LNCAP (cell line): ENCODE results near the gene ADGRD1.

Experiments
- TF ChIP-seq, protein P1 (sequence below): fragments of 450-650 bp; IDR thresholded peaks from 2 replicates; pipeline ENCODE4 v1.5.1; 2017; ENCODE audit warnings: mild to moderate bottlenecking

The ADGRD1 gene

GRCh38 chr12:131124487-131125280, 171.0 kb downstream of the ADGRD1 start:
- TF ChIP-seq, protein P1, sequence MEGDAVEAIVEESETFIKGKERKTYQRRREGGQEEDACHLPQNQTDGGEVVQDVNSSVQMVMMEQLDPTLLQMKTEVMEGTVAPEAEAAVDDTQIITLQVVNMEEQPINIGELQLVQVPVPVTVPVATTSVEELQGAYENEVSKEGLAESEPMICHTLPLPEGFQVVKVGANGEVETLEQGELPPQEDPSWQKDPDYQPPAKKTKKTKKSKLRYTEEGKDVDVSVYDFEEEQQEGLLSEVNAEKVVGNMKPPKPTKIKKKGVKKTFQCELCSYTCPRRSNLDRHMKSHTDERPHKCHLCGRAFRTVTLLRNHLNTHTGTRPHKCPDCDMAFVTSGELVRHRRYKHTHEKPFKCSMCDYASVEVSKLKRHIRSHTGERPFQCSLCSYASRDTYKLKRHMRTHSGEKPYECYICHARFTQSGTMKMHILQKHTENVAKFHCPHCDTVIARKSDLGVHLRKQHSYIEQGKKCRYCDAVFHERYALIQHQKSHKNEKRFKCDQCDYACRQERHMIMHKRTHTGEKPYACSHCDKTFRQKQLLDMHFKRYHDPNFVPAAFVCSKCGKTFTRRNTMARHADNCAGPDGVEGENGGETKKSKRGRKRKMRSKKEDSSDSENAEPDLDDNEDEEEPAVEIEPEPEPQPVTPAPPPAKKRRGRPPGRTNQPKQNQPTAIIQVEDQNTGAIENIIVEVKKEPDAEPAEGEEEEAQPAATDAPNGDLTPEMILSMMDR: no peak

GRCh38 chr12:131126662-131127173, 173.0 kb downstream of the ADGRD1 start:
- TF ChIP-seq, protein P1: no peak

DNA sequence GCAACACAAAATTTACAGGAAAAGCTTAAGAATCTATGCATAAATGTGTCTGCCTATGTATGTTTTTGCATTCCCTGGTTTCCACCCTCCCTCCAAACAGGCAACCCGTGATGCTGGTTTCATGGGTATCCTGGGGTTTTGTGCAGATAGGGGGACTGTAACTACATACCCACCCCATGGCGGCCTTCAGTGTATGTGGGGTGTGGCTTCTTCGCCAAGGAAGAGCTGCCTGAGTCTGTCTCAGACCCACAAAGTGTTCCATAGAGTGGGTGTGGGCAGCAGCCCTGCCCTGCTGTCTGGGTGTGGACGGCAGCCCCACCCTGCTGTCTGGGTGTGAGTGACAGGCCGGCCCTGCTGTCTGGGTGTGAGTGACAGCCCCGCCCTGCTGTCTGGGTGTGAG, 174.8 kb downstream of the ADGRD1 start:
- TF ChIP-seq, protein P1: no peak

GRCh38 chr12:131129839-131130238, 176.1 kb downstream of the ADGRD1 start:
- TF ChIP-seq, protein P1: no peak

DNA sequence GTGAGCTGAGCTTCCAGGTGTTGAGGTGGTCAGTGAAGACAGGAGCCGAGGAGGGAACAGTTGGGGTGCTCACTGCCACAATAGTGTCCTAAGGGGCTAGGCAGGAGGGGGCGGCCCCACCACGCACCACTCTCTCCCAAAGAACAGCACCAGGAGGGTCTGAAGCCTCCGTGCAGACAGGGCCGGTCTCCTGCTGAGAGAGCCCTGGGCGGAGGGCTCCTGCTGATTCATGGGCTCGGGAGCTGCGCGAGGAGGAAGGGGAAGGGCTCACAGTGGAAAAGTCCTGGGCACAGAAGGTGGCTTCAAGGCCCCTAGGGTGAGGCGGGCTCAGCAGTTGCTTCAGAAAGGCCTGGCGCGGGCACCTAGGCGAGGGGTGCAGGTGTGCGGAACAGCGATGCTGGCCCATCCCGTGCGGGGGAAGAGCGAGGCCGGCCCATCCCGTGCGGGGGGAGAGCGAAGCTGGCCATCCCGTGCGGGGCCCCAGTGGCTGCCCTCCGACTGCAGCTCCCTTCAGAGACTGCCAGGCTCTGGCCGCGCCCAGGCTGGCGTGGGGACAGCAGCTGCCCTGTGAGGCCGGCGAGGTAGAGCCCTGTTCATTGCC, 176.7 kb downstream of the ADGRD1 start:
- TF ChIP-seq, protein P1: no peak

GRCh38 chr12:131131077-131131807, 177.5 kb downstream of the ADGRD1 start:
- TF ChIP-seq, protein P1: no peak

GRCh38 chr12:131131808-131132117, 178.1 kb downstream of the ADGRD1 start:
- TF ChIP-seq, protein P1: no peak
